ENCODE measurements around the gene AKT1.
"Not testable (repeated sequence)": the region's sequence is repeated elsewhere in the genome, so short reads cannot be mapped to it uniquely, and the experiment has no call there.

Gene AKT1

GRCh38 chr14:104753528-104754212 lies 41.9 kb downstream of the AKT1 start:
- DNase-seq (ENCODE audit: low read depth, low spot score), result no peak

GRCh38 chr14:104752735-104753527 lies 42.6 kb downstream of the AKT1 start, which contains the start of gene SIVA1:
Gene SIVA1 (plus strand): TSS chr14:104753147. CDS start chr14:104753202, 55 bp downstream.
- DNase-seq (ENCODE audit: low read depth, low spot score), result peak; percentile 100

- DNase-seq (ENCODE audit: low read depth, low spot score), result no peak
Observed at GRCh38 chr14:104752423-104752734, 43.2 kb downstream of the AKT1 start.

GRCh38 chr14:104751539-104752422 lies 43.8 kb downstream of the AKT1 start:
- DNase-seq (ENCODE audit: low read depth, low spot score), result no peak

- not testable (repeated sequence) for DNase-seq (ENCODE audit: low read depth, low spot score)
Observed at GRCh38 chr14:104750753-104751057, 44.8 kb downstream of the AKT1 start.

GRCh38 chr14:104750056-104750752 lies 45.3 kb downstream of the AKT1 start:
- no peak for DNase-seq (ENCODE audit: low read depth, low spot score)

GRCh38 chr14:104749111-104749649 lies 46.4 kb downstream of the AKT1 start:
- DNase-seq (ENCODE audit: low read depth, low spot score), result peak; percentile 83

GRCh38 chr14:104747876-104748275 lies 47.7 kb downstream of the AKT1 start:
- peak; percentile 71 for DNase-seq (ENCODE audit: low read depth, low spot score)

GRCh38 chr14:104746934-104747481 lies 48.5 kb downstream of the AKT1 start:
- no peak for DNase-seq (ENCODE audit: low read depth, low spot score)

GRCh38 chr14:104746071-104746545 lies 49.4 kb downstream of the AKT1 start:
- no peak for DNase-seq (ENCODE audit: low read depth, low spot score)

- DNase-seq (ENCODE audit: low read depth, low spot score), result no peak
Observed at GRCh38 chr14:104745431-104745830, 50.1 kb downstream of the AKT1 start.

- DNase-seq (ENCODE audit: low read depth, low spot score), result no peak
Observed at GRCh38 chr14:104744484-104744883, 51.1 kb downstream of the AKT1 start.

GRCh38 chr14:104743461-104744380 lies 51.8 kb downstream of the AKT1 start:
- DNase-seq (ENCODE audit: low read depth, low spot score), result no peak

GRCh38 chr14:104742586-104743455 lies 52.7 kb downstream of the AKT1 start:
- DNase-seq (ENCODE audit: low read depth, low spot score), result no peak

GRCh38 chr14:104741803-104742251 lies 53.7 kb downstream of the AKT1 start:
- DNase-seq (ENCODE audit: low read depth, low spot score), result no peak

GRCh38 chr14:104741108-104741802 lies 54.3 kb downstream of the AKT1 start:
- DNase-seq (ENCODE audit: low read depth, low spot score), result no peak

GRCh38 chr14:104739546-104740516 lies 55.7 kb downstream of the AKT1 start:
- DNase-seq (ENCODE audit: low read depth, low spot score), result no peak
